HG03025 (cell line): ENCODE data around the gene OR1A1.
"Not testable (repeated sequence)": the region's sequence is repeated elsewhere in the genome, so short reads cannot be mapped to it uniquely, and the experiment has no call there.

Experiments used
- ATAC-seq: cut with Tn5 transposase; IDR thresholded peaks from one replicate; pipeline ENCODE4 v1.9.1; 2021; ENCODE audit warnings: mild to moderate bottlenecking, moderate library complexity; ENCODE audit not compliant: unreplicated experiment, low FRiP score

Gene OR1A1

DNA sequence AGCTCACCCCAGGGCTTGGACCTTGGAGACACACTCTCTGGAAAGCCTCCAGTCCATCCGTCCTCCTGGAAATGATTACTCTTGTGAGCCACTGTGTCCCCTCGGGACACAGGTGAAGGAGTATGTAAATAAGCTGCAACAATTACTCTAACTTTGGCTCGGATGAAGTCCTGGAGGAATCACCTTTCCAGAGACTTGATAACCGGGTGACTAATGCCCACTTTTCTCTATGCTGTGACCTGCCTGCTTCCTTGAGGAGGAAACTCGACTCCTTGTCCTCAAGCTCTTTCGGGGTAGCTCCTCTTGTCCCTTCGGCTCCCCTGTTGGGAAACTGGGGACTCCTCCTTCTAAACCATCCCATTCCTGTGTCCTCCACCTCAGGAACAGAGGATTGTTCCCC, at the start of gene OR1A1:
TSS of gene OR1A1 (plus strand) at position 301 of the 400 bp plus-strand sequence. CDS start 7,954 bp downstream, outside the sequence.
- no peak for ATAC-seq

GRCh38 chr17:3167574-3167973, 39.9 kb upstream of the OR1A1 start:
- ATAC-seq: no peak

GRCh38 chr17:3189961-3190360, 17.5 kb upstream of the OR1A1 start:
- no peak for ATAC-seq

GRCh38 chr17:3197219-3197618, 10.2 kb upstream of the OR1A1 start, which contains the start of gene OR1A2:
OR1A2 (plus strand) TSS chr17:3197519; CDS start chr17:3197519, 0 bp downstream.
- ATAC-seq: no peak

DNA sequence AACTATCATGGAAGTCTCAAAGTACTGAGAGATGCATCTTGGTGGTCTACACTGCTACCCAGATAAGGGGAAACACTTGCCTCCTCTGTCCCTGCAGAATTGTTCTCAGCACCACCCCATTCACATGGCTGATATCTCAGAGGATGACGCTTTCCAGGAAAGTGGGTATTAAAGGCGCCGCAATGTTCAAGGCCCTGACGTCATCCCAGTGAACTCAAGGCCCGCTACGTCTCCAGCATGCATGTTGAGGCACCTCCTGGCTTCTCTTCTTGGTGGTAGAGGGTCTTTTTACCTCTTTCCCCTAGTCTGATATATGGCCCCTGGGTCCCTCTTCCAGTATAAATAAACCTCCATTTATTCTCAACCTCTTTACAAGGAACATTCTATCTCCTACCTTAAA, 1.0 kb downstream of the OR1A1 start:
- no peak for ATAC-seq

- ATAC-seq: no peak
Observed at GRCh38 chr17:3213001-3213400, 5.5 kb downstream of the OR1A1 start.

DNA sequence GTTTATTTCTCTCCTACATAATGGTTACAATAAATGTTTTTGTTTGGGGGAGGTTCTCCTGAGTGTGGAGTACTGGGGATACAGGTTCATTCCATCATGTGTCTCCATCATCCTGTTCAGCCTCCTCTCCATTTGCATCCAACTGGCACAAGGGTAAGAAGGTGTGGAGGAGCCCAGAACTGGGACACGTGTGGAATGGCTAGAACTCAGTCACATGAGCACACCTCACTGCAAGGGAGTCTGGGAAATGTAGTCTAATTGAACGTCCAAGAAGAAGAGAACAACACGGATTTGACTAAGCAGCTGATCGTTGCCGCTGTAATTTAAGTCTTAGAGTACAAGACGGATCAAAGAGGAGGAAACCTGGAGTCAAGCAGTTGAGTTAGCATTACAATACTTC, 6.1 kb downstream of the OR1A1 start:
- ATAC-seq: no peak

DNA sequence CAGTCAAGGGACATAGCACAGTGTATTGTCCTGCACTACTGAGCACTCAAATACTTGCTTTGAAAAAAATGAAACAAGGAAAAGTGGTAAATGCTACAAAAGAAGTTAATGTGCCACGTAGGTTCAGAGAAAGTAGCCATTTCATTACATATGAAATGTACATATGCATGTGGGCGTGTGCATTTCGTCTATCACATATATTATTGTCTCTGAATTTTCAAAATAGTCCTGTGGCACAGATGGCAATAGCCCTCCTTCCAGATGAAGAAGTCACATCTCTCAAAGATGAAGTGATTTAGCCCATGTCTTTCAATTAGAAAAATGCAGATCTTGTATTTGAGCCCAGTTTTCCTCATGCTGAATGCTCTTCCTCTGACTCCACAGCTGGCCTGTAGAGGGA, 12.5 kb downstream of the OR1A1 start:
- ATAC-seq: not testable (repeated sequence)

- ATAC-seq: no peak
Observed at GRCh38 chr17:3221850-3222249, 14.4 kb downstream of the OR1A1 start.

- no peak for ATAC-seq
Observed at GRCh38 chr17:3222505-3222904, 15.0 kb downstream of the OR1A1 start.

GRCh38 chr17:3224721-3225352, 17.4 kb downstream of the OR1A1 start:
- not testable (repeated sequence) for ATAC-seq

DNA sequence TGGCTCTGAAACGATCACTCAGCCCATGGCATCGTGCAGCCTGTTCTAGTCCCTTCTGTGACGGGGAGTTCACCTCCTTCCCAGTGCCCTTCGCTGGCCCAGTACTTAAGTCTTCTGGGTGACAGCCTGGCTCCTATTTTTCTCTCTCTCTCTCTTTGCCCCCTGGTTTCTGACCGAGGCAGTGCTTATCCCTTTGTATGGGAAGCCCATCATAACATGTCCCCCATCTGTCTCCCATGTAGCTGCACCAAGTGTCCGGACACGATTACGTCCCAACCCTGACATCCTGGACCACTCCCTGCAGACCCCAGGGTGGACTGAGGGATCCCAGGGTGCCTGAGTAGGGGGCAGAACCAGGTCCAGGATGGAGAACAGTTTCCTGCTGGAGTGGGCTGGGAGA, 24.8 kb downstream of the OR1A1 start:
- not testable (repeated sequence) for ATAC-seq

- not testable (repeated sequence) for ATAC-seq
Observed at GRCh38 chr17:3238685-3239084, 31.2 kb downstream of the OR1A1 start.

GRCh38 chr17:3241044-3241443, 33.6 kb downstream of the OR1A1 start:
- ATAC-seq: not testable (repeated sequence)

GRCh38 chr17:3244841-3245240, 37.4 kb downstream of the OR1A1 start:
- not testable (repeated sequence) for ATAC-seq

- not testable (repeated sequence) for ATAC-seq
Observed at GRCh38 chr17:3249013-3249412, 41.5 kb downstream of the OR1A1 start.

DNA sequence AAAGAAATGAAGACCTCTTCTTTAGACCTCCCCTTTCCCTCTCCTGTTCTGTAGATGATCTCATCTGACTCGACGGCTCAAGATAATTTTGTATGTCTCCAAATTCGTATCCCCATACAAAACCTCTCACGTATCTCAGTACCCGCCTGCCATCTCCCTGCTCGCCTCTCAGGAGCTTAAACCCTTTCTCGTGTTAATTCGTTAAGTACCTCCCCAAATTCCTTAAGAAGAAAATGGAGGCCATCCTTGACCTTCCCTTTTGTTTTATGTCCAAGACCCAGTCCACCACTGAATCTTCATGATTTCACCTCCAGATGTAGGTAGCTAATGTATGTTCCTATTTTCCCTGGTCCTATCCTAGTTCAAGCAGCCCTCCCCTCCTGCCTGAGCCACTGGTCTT, 49.1 kb downstream of the OR1A1 start:
- ATAC-seq: no peak

DNA sequence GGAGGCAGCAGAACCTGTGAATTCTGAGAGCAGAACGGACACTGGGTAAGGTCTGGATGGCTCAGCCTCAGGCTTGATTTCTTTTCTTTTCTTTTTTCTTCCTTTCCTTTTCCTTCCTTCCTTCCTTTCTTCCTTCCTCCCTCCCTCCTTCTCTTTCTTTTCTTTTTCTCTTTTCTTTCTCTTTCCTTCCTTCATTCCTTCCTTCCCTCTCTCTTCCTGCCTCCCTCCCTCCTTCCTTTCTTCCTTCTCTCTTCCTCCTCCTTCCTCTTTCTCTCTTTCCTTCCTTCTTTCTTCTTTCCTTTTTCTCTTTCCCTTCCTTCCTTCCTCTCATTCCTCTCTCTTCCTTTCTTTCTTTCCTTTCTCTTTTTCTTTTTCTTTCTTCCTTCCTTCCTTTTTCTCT, 52.7 kb downstream of the OR1A1 start:
- no peak for ATAC-seq

- no peak for ATAC-seq
Observed at GRCh38 chr17:3260600-3260999, 53.1 kb downstream of the OR1A1 start.
